Stimulated activated naive CD8-positive, alpha-beta T cell treated with anti-CD3 and anti-CD28 coated beads, Interleukin-15, Interleukin-2, amounts not matched to agents 100 ng/mL and 50 ng/mL, for 24 hours (primary cell): ENCODE data around the gene DRC3.
A peak's percentile ranks its signal among the peaks of the same experiment; 100 is the strongest.

Experiments
- H3K27ac Mint-ChIP-seq: one replicate; pipeline ENCODE4 v1.8.0; 2021; ENCODE audit warnings: mild to moderate bottlenecking, mixed read lengths
- H3K27me3 Mint-ChIP-seq: one replicate; pipeline ENCODE4 v1.8.0; 2021; ENCODE audit warnings: mixed read lengths
- H3K36me3 Mint-ChIP-seq: one replicate; pipeline ENCODE4 v1.8.0; 2021; ENCODE audit warnings: low read depth, mixed read lengths
- H3K4me1 Mint-ChIP-seq: one replicate; pipeline ENCODE4 v1.8.0; 2021; ENCODE audit warnings: low read depth, mixed read lengths
- H3K4me3 Mint-ChIP-seq: one replicate; pipeline ENCODE4 v1.8.0; 2021; ENCODE audit warnings: mild to moderate bottlenecking, mixed read lengths
- H3K9me3 Mint-ChIP-seq: one replicate; pipeline ENCODE4 v1.8.0; 2021; ENCODE audit warnings: mixed read lengths

DRC3 gene

DNA sequence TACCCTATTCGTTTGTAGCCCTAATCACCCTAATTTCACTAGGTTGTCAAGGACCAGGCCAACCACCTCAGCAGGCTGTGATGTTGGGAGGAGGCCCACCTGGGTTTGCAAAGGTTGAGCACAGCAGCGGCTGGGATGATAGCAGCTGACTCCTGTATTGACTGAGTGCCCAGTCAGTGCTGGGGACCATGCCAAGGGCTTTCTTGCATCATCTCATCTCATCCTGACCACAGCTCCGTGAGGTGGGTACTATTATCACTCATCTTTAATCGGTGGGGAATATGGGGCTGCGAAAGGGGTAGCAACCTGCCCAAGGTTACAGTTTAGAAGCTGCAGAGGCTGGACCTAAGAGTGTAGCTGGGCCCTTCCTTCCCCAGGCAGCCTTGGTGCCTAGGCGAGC is 54.6 kb downstream of the DRC3 start:
- Mint-ChIP-seq H3K36me3 (peaks cover 14% of the 10 kb centered on the region), H3K9me3 (no peaks in the 10 kb centered on the region), H3K27ac (no peak overlapping the region), H3K4me3 (no peak overlapping the region), H3K4me1 (peaks cover 20% of the 10 kb centered on the region), H3K27me3 (no peaks in the 10 kb centered on the region)

GRCh38 chr17:18028114-18028951 is 55.7 kb downstream of the DRC3 start:
- H3K4me1 Mint-ChIP-seq, result peaks cover 30% of the 10 kb centered on the region
- no peak overlapping the region for H3K4me3 Mint-ChIP-seq
- H3K27ac Mint-ChIP-seq, result no peak overlapping the region
- H3K9me3 Mint-ChIP-seq, result no peaks in the 10 kb centered on the region
- H3K36me3 Mint-ChIP-seq, result peaks cover 14% of the 10 kb centered on the region
- H3K27me3 Mint-ChIP-seq, result no peaks in the 10 kb centered on the region

- Mint-ChIP-seq H3K9me3 (no peaks in the 10 kb centered on the region), H3K36me3 (peaks cover 8% of the 10 kb centered on the region), H3K4me1 (peaks cover 34% of the 10 kb centered on the region), H3K27ac (no peak overlapping the region), H3K27me3 (no peaks in the 10 kb centered on the region), H3K4me3 (no peak overlapping the region)
Observed at GRCh38 chr17:18028952-18029540, 56.4 kb downstream of the DRC3 start.

GRCh38 chr17:18031955-18032354 is 59.3 kb downstream of the DRC3 start:
- H3K4me3 Mint-ChIP-seq, result no peak overlapping the region
- no peak overlapping the region for H3K27ac Mint-ChIP-seq
- H3K9me3 Mint-ChIP-seq, result no peaks in the 10 kb centered on the region
- no peaks in the 10 kb centered on the region for H3K27me3 Mint-ChIP-seq
- H3K36me3 Mint-ChIP-seq, result no peaks in the 10 kb centered on the region
- peaks cover 20% of the 10 kb centered on the region for H3K4me1 Mint-ChIP-seq

DNA sequence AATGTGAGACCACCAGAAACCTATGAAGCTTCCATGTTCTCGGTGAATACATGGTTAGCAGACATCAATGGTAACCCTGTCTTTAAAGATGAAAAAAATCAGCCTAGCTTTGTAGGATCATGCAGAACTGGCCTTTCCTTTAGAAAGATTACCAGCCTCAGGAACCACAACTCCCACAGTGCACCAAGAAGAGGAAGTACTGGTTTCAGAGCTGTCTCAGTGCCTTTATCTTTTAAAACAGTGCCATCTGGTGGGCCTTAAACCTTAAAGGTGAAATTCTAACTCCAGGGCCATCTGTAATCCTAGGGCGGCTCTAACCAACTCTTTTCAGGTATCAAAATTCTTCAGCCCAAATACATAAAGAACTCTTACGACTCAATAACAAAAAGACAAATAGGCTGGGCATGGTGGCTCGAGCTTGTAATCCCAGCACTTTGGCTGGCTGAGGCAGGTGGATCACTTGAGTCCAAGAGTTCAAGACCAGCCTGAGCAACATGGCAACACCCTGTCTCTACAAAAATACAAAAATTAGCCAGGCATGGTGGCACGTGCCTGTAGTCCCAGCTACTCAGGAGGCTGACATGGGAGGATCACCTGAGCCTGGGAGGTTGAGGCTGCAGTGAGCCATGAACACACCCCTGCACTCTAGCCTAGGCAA is 60.9 kb downstream of the DRC3 start:
- H3K4me3 Mint-ChIP-seq, result no peak overlapping the region
- no peaks in the 10 kb centered on the region for H3K9me3 Mint-ChIP-seq
- H3K27ac Mint-ChIP-seq, result no peak overlapping the region
- H3K4me1 Mint-ChIP-seq, result peaks cover 33% of the 10 kb centered on the region
- H3K27me3 Mint-ChIP-seq, result no peaks in the 10 kb centered on the region
- no peaks in the 10 kb centered on the region for H3K36me3 Mint-ChIP-seq

DNA sequence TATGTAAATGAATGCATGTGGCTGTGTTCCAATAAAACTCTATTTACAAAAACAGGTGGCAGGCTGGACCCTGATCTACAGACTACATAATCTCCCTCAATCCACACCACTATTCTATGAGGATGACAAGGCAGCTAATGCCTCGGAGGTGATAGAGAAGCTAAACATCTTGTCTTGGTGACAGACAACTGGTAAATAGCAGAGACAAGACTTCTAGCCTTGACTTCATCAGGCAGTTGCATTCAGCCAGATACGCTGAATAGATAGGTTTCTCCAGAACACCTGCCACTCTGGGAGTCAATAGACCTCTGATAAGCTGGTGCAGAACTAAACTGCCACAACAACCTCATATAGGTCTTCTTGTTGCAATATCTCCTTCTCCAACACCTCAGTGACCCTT is 63.0 kb downstream of the DRC3 start:
- H3K4me3 Mint-ChIP-seq, result no peak overlapping the region
- no peaks in the 10 kb centered on the region for H3K27me3 Mint-ChIP-seq
- H3K9me3 Mint-ChIP-seq, result no peaks in the 10 kb centered on the region
- peaks cover 4% of the 10 kb centered on the region for H3K36me3 Mint-ChIP-seq
- H3K4me1 Mint-ChIP-seq, result peaks cover 45% of the 10 kb centered on the region
- no peak overlapping the region for H3K27ac Mint-ChIP-seq

- H3K27me3 Mint-ChIP-seq, result no peaks in the 10 kb centered on the region
- H3K36me3 Mint-ChIP-seq, result peaks cover 4% of the 10 kb centered on the region
- H3K27ac Mint-ChIP-seq, result peak overlapping the region; percentile 97
- peaks cover 59% of the 10 kb centered on the region for H3K4me1 Mint-ChIP-seq
- H3K9me3 Mint-ChIP-seq, result no peaks in the 10 kb centered on the region
- peak overlapping the region; percentile 97 for H3K4me3 Mint-ChIP-seq
Observed at GRCh38 chr17:18037486-18037885, 64.8 kb downstream of the DRC3 start.

DNA sequence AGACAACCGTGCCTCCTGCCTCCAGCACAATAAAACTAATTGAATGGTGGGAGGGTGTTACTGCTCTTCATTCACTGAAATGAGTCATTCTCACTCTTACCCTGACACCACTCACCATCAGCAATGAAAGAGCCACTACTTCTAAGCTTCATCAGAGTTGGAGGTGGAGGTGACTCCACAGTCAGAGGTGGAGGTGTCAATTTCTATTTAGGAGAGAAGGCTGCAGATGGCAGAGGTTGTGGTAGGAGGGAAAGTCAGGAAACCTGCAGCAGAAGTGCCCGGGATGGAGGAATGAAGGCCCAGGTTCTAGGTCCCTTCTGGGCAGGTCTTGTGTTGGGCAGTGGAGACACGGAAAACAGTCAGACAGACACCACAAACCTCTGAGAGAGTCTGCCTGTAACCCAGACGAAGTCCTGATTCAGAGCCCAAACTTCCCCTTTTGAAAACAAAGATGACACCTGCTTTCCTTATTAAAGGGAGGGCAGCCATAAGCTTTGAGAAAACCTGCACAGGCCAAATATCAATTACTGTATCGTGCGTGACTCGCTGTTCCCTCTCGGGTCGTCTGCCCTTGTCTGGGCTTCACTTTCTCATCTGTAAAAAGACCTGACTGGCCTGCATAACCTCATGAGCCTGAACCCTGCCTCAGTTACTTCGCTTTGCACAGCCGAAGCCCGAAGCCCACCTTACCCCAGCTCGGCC is 65.6 kb downstream of the DRC3 start:
- Mint-ChIP-seq H3K4me1 (peaks cover 51% of the 10 kb centered on the region), H3K9me3 (no peaks in the 10 kb centered on the region), H3K36me3 (peaks cover 4% of the 10 kb centered on the region), H3K27me3 (no peaks in the 10 kb centered on the region), H3K27ac (peak overlapping the region; percentile 97), H3K4me3 (peak overlapping the region; percentile 97)

DNA sequence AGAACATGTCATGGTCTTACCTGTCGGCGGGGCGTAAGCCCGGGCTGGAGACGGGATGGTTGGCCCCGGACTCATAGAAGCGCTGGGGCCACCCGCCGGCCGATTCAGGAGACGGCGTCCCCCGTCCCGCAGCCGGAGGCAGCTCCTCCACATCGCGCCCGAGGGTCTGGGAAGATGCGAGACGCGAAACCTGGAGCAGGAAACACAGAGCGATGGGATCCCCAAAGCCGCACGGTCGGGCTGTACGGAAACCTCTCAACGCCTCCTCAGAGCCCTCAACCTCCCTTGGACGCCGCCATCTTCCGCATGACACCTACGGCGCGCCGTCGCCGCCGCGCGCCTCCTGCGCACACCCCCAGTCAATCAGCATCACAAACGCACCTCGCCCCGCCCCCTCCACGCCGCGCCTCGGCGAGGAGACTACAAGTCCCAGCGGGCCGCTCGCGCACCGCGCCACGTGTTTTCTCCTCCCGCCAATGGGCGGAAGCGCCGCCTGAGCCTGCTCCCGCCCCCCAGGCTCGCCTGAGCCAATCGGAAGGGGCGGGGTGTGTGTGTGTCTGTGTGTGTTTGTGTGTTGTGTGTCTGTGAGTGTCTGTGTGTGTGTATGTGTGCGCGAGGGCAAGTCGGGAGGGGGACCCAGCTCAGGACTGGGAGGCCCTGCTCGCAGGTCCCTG is 66.3 kb downstream of the DRC3 start, which contains the start of the genes ATPAF2 and GID4:
TSS of gene ATPAF2 (minus strand) at position 308 of the 674 bp plus-strand sequence. CDS start at position 153, 155 bp downstream.
TSS of gene GID4 (plus strand) at position 548 of the 674 bp plus-strand sequence. CDS start at position 605, 57 bp downstream.
- Mint-ChIP-seq H3K4me1 (peaks cover 46% of the 10 kb centered on the region), H3K9me3 (no peaks in the 10 kb centered on the region), H3K27ac (peak within 1 kb of the TSS; percentile 97), H3K4me3 (peak within 1 kb of the TSS; percentile 97), H3K36me3 (peaks cover 4% of the 10 kb centered on the region), H3K27me3 (no peaks in the 10 kb centered on the region)

- peak overlapping the region; percentile 97 for H3K27ac Mint-ChIP-seq
- H3K4me3 Mint-ChIP-seq, result peak overlapping the region; percentile 97
- H3K27me3 Mint-ChIP-seq, result no peaks in the 10 kb centered on the region
- H3K9me3 Mint-ChIP-seq, result no peaks in the 10 kb centered on the region
- peaks cover 7% of the 10 kb centered on the region for H3K36me3 Mint-ChIP-seq
- H3K4me1 Mint-ChIP-seq, result peaks cover 46% of the 10 kb centered on the region
Observed at GRCh38 chr17:18039535-18040260, 67.0 kb downstream of the DRC3 start.

- Mint-ChIP-seq H3K27ac (peak overlapping the region; percentile 90), H3K4me3 (peak overlapping the region; percentile 97), H3K9me3 (no peaks in the 10 kb centered on the region), H3K27me3 (no peaks in the 10 kb centered on the region), H3K36me3 (peaks cover 7% of the 10 kb centered on the region), H3K4me1 (peaks cover 46% of the 10 kb centered on the region)
Observed at GRCh38 chr17:18040261-18040858, 67.7 kb downstream of the DRC3 start.

GRCh38 chr17:18041776-18042175 is 69.1 kb downstream of the DRC3 start:
- Mint-ChIP-seq H3K27me3 (no peaks in the 10 kb centered on the region), H3K27ac (no peak overlapping the region), H3K9me3 (no peaks in the 10 kb centered on the region), H3K36me3 (peaks cover 7% of the 10 kb centered on the region), H3K4me3 (peak overlapping the region; percentile 97), H3K4me1 (peaks cover 42% of the 10 kb centered on the region)

- Mint-ChIP-seq H3K27me3 (no peaks in the 10 kb centered on the region), H3K4me3 (no peak overlapping the region), H3K9me3 (no peaks in the 10 kb centered on the region), H3K4me1 (peaks cover 31% of the 10 kb centered on the region), H3K27ac (no peak overlapping the region), H3K36me3 (peaks cover 15% of the 10 kb centered on the region)
Observed at GRCh38 chr17:18042983-18043382, 70.3 kb downstream of the DRC3 start.
